Mesenchymal stem cell (in vitro differentiated cells and primary cell): Measurements from ENCODE around the gene CLMN.

Experiments used
- DNase-seq: peaks from one replicate; pipeline ENCODE4 v3.0.0-alpha.2; 2013
- H2AFZ ChIP-seq: one replicate; pipeline ENCODE4 v1.6.1; 2013; ENCODE audit warnings: low read depth, mild to moderate bottlenecking, control low read depth, inconsistent platforms, low read length, moderate library complexity
- H2AK5ac ChIP-seq: 2 replicates; pipeline ENCODE4 v1.6.1; 2013; ENCODE audit warnings: low read length, moderate library complexity, mild to moderate bottlenecking, inconsistent platforms; ENCODE audit not compliant: severe bottlenecking
- H2BK120ac ChIP-seq: one replicate; pipeline ENCODE4 v1.6.1; 2013; ENCODE audit warnings: low read depth, mild to moderate bottlenecking, inconsistent platforms, low read length, moderate library complexity
- H2BK12ac ChIP-seq, 2 experiments: one replicate each; pipeline ENCODE4 v1.6.1; 2013; ENCODE audit warnings: inconsistent platforms in 2 of 2, low read length in 2 of 2, mild to moderate bottlenecking in 2 of 2, moderate library complexity in 2 of 2, control low read depth in 1 of 2
- H2BK15ac ChIP-seq: one replicate; pipeline ENCODE4 v1.6.1; 2013; ENCODE audit warnings: mild to moderate bottlenecking, low read depth, inconsistent platforms; ENCODE audit not compliant: poor library complexity, severe bottlenecking
- H2BK5ac ChIP-seq: 2 replicates; pipeline ENCODE4 v1.6.1; 2013; ENCODE audit warnings: low read depth, mild to moderate bottlenecking, low read length, control low read depth, inconsistent platforms; ENCODE audit not compliant: poor library complexity, severe bottlenecking
- H3K14ac ChIP-seq, 2 experiments: one replicate each; pipeline ENCODE4 v1.6.1; 2013; ENCODE audit warnings: inconsistent platforms in 2 of 2, low read length in 2 of 2, control low read depth in 1 of 2, mild to moderate bottlenecking in 1 of 2, moderate library complexity in 1 of 2
- H3K18ac ChIP-seq, 2 experiments: one replicate each; pipeline ENCODE4 v1.6.1; 2013; ENCODE audit warnings: inconsistent platforms in 2 of 2, low read length in 2 of 2, control low read depth in 1 of 2, low read depth in 1 of 2, mild to moderate bottlenecking in 1 of 2
- H3K23ac ChIP-seq, 2 experiments: one replicate each; pipeline ENCODE4 v1.6.1; 2013; ENCODE audit warnings: inconsistent platforms in 2 of 2, low read length in 2 of 2, mild to moderate bottlenecking in 2 of 2, moderate library complexity in 2 of 2, control low read depth in 1 of 2
- H3K27ac ChIP-seq: 2 replicates; pipeline ENCODE4 v1.5.1; 2013; ENCODE audit warnings: mild to moderate bottlenecking, moderate library complexity, low read length, control low read depth, inconsistent platforms; ENCODE audit not compliant: poor library complexity, severe bottlenecking
- H3K27me3 ChIP-seq, 2 experiments: 2 replicates each; pipeline versions ENCODE4 v1.6.1 to v1.7.0; 2013; ENCODE audit warnings: low read length in 2 of 2, mild to moderate bottlenecking in 2 of 2, moderate library complexity in 2 of 2, control low read depth in 1 of 2, inconsistent platforms in 1 of 2; ENCODE audit not compliant: control insufficient read depth in 1 of 2, insufficient read depth in 1 of 2
- H3K36me3 ChIP-seq, 2 experiments: 2 replicates each; pipeline versions ENCODE4 v1.6.1 to v1.7.0; 2013; ENCODE audit warnings: low read length in 2 of 2, control low read depth in 1 of 2, inconsistent platforms in 1 of 2, low read depth in 1 of 2, mild to moderate bottlenecking in 1 of 2; ENCODE audit not compliant: insufficient read depth in 2 of 2, control insufficient read depth in 1 of 2
- H3K4ac ChIP-seq, 2 experiments: one replicate each; pipeline ENCODE4 v1.6.1; 2013; ENCODE audit warnings: inconsistent platforms in 2 of 2, low read length in 2 of 2, mild to moderate bottlenecking in 2 of 2, moderate library complexity in 2 of 2, control low read depth in 1 of 2, low read depth in 1 of 2
- H3K4me1 ChIP-seq: 2 replicates; pipeline ENCODE4 v1.6.1; 2013; ENCODE audit warnings: low read depth, low read length, control low read depth; ENCODE audit not compliant: control insufficient read depth, insufficient read depth
- H3K4me2 ChIP-seq: 2 replicates; pipeline ENCODE4 v1.6.1; 2013; ENCODE audit warnings: low read length, mild to moderate bottlenecking, inconsistent platforms; ENCODE audit not compliant: poor library complexity, severe bottlenecking
- H3K4me3 ChIP-seq, 2 experiments: 2 replicates each; pipeline versions ENCODE4 v1.5.1 to v1.7.0; 2013; ENCODE audit warnings: low read length in 2 of 2, mild to moderate bottlenecking in 2 of 2, control low read depth in 1 of 2, low read depth in 1 of 2; ENCODE audit not compliant: insufficient read depth in 1 of 2
- H3K79me1 ChIP-seq: replicated peaks from 2 replicates; pipeline ENCODE4 v1.6.1; 2013; ENCODE audit warnings: mild to moderate bottlenecking, control low read depth, low read length, inconsistent platforms; ENCODE audit not compliant: poor library complexity, severe bottlenecking
- H3K9ac ChIP-seq: 2 replicates; pipeline ENCODE4 v1.7.0; 2013; ENCODE audit warnings: mild to moderate bottlenecking, low read length, moderate library complexity
- H3K9me3 ChIP-seq: 2 replicates; pipeline ENCODE4 v1.7.0; 2013; ENCODE audit warnings: mild to moderate bottlenecking, low read length; ENCODE audit not compliant: control insufficient read depth
- H4K8ac ChIP-seq: one replicate; pipeline ENCODE4 v1.6.1; 2013; ENCODE audit warnings: inconsistent platforms, mild to moderate bottlenecking, low read length, moderate library complexity
- H4K91ac ChIP-seq: one replicate; pipeline ENCODE4 v1.6.1; 2013; ENCODE audit warnings: mild to moderate bottlenecking, low read length, inconsistent platforms
- WGBS: methylation state at CpG from one replicate; pipeline ENCODE4 v1.1.7; 2013; ENCODE audit warnings: mixed read lengths; 5-methylcytosine and 5-hydroxymethylcytosine counted together

The CLMN gene

GRCh38 chr14:95162641-95163040, 157.1 kb downstream of the CLMN start:
- H4K91ac ChIP-seq, result no peak overlapping the region
- H3K14ac ChIP-seq, result no peak overlapping the region
- 66% methylated on average over 2 of the region's 2 CpGs for WGBS
- H2BK12ac ChIP-seq, result no peak overlapping the region
- peaks cover 13% of the 10 kb centered on the region for H3K9me3 ChIP-seq
- H3K79me1 ChIP-seq, result peaks cover 12% of the 10 kb centered on the region
- H2AFZ ChIP-seq, result no peak overlapping the region
- no peaks in the 10 kb centered on the region for H3K36me3 ChIP-seq
- H3K4me2 ChIP-seq, result no peak overlapping the region
- no peak overlapping the region for H3K4me3 ChIP-seq
- no peak overlapping the region for H4K8ac ChIP-seq
- H2BK5ac ChIP-seq, result no peak overlapping the region
- H3K4ac ChIP-seq, result no peak overlapping the region
- no peak overlapping the region for H2BK15ac ChIP-seq
- H2AK5ac ChIP-seq, result no peak overlapping the region
- H3K18ac ChIP-seq, result no peak overlapping the region
- H2BK120ac ChIP-seq, result no peak overlapping the region
- H3K23ac ChIP-seq, result no peak overlapping the region
- no peak overlapping the region for H3K27ac ChIP-seq
- no peak for DNase-seq
- H3K4me1 ChIP-seq, result peaks cover 6% of the 10 kb centered on the region
- no peaks in the 10 kb centered on the region for H3K27me3 ChIP-seq
- H3K9ac ChIP-seq, result no peak overlapping the region

DNA sequence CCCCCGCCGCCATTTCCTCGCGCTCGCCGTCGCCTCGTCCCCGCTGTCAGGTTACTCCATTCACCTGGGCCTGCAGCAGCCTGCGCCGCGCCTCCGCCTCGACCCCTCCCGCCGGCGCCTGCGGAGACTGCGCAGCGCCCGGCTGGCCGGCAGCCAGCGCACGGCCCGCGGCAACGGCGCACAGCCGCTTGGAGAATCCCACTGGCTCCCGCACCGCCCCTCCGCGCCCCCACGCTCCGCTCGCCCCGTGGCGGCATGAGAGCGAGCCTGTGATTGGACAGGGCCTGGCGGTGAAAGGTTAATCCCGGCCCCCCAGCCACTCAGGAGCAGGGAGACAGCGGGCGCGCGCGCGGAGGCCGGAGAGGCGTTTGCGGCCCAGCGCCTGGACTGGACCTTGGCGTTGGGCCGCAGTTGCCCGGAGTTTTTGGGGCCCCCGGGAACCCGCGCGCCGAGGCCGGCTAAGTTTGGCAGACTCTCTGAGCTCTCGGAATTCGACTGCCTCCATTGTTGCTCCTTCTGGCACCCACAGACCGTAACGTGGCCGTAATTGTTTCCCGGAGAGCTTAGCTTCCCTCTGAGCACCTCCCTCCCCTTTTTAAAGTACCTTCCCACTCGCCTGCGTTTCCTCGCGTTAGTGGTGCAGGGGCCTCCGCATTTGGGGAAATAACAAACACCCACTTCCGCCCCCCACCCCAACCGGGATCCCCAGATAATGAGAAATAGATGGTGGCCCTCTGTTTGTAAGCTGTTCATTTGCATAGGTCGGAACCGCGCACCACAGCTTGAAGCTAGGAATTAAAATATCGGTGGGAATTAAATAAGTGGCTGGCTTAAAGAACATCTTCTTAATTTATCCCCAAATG, 162.2 kb downstream of the CLMN start, which contains the start of gene DICER1:
DICER1 (minus strand) TSS at position 203 of the 863 bp plus-strand sequence. CDS start 24,071 bp downstream, outside the sequence.
- peak within 1 kb of the TSS; percentile 93 to 94 for H3K18ac ChIP-seq
- H4K91ac ChIP-seq, result peak within 1 kb of the TSS; percentile 91
- peak within 1 kb of the TSS; percentile 87 to 99 for H3K4ac ChIP-seq
- H3K9ac ChIP-seq, result peak within 1 kb of the TSS; percentile 98
- H2AFZ ChIP-seq, result peak within 1 kb of the TSS; percentile 99
- H2BK15ac ChIP-seq, result peak within 1 kb of the TSS; percentile 40
- peak within 1 kb of the TSS; percentile 24 to 39 for H2BK12ac ChIP-seq
- H3K27ac ChIP-seq, result peak within 1 kb of the TSS; percentile 96
- H2AK5ac ChIP-seq, result peak within 1 kb of the TSS; percentile 61
- H2BK5ac ChIP-seq, result peak within 1 kb of the TSS; percentile 91
- peak within 1 kb of the TSS; percentile 62 to 94 for H3K14ac ChIP-seq
- no peaks in the 10 kb centered on the region for H3K9me3 ChIP-seq
- peaks cover 10% of the 10 kb centered on the region for H3K79me1 ChIP-seq
- H4K8ac ChIP-seq, result peak within 1 kb of the TSS; percentile 96
- H3K23ac ChIP-seq, result peak within 1 kb of the TSS; percentile 29 to 72
- DNase-seq, result peak; percentile 93
- peak within 1 kb of the TSS; percentile 85 for H3K4me2 ChIP-seq
- H3K4me1 ChIP-seq, result peaks cover 6% of the 10 kb centered on the region
- no peaks in the 10 kb centered on the region for H3K36me3 ChIP-seq
- 1% methylated on average over 67 of the region's 77 CpGs for WGBS
- no peaks in the 10 kb centered on the region for H3K27me3 ChIP-seq
- H2BK120ac ChIP-seq, result peak within 1 kb of the TSS; percentile 88
- H3K4me3 ChIP-seq, result peak within 1 kb of the TSS; percentile 87 to 91

GRCh38 chr14:95157048-95157326, 162.7 kb downstream of the CLMN start:
- H2BK12ac ChIP-seq, result peak overlapping the region in 1 of 2 experiments; percentile 39
- H2AFZ ChIP-seq, result peak overlapping the region; percentile 99
- H2BK120ac ChIP-seq, result peak overlapping the region; percentile 88
- peak overlapping the region; percentile 40 for H2BK15ac ChIP-seq
- peak overlapping the region in 1 of 2 experiments; percentile 29 for H3K23ac ChIP-seq
- H3K4me1 ChIP-seq, result peaks cover 6% of the 10 kb centered on the region
- no peaks in the 10 kb centered on the region for H3K36me3 ChIP-seq
- WGBS, result 0% methylated on average over 20 of the region's 50 CpGs
- peak overlapping the region; percentile 91 for H4K91ac ChIP-seq
- no peak overlapping the region for H3K27ac ChIP-seq
- H2BK5ac ChIP-seq, result peak overlapping the region; percentile 91
- peak overlapping the region; percentile 0 to 94 for H3K18ac ChIP-seq
- peak overlapping the region; percentile 98 for H3K9ac ChIP-seq
- H3K4me2 ChIP-seq, result peak overlapping the region; percentile 85
- DNase-seq, result no peak
- H3K4ac ChIP-seq, result peak overlapping the region; percentile 87 to 99
- H3K4me3 ChIP-seq, result peak overlapping the region; percentile 81 to 91
- no peaks in the 10 kb centered on the region for H3K9me3 ChIP-seq
- H3K14ac ChIP-seq, result peak overlapping the region; percentile 62 to 91
- no peak overlapping the region for H2AK5ac ChIP-seq
- peaks cover 10% of the 10 kb centered on the region for H3K79me1 ChIP-seq
- no peaks in the 10 kb centered on the region for H3K27me3 ChIP-seq
- peak overlapping the region; percentile 96 for H4K8ac ChIP-seq
